Activated naive CD4-positive, alpha-beta T cell treated with anti-CD3 and anti-CD28 coated beads for 36 hours (primary cell): Measurements from ENCODE around the gene BIN1. TPM values are rescaled to one million over a fixed set of nuclear protein-coding genes. Genes with fewer than 3 reads are reported as not detected.

ENCODE experiments used
- CTCF ChIA-PET: fragments of 350-600 bp; sonication (Branson Sonifier 250); formaldehyde crosslinking; loops from one replicate; lab custom pipeline; 2021; ENCODE audit warnings: antibody characterized with exemption; lab: Charles Lee
- DNase-seq: peaks from one replicate; pipeline ENCODE4 v3.0.0-alpha.2; 2020
- H3K27ac Mint-ChIP-seq: one replicate; pipeline ENCODE4 v1.8.0; 2021; ENCODE audit warnings: mild to moderate bottlenecking, mixed read lengths
- H3K27me3 Mint-ChIP-seq: one replicate; pipeline ENCODE4 v1.8.0; 2021; ENCODE audit warnings: low read depth, mixed read lengths
- H3K36me3 Mint-ChIP-seq: one replicate; pipeline ENCODE4 v1.8.0; 2021; ENCODE audit warnings: low read depth, mixed read lengths
- H3K4me1 Mint-ChIP-seq: one replicate; pipeline ENCODE4 v1.8.0; 2021; ENCODE audit warnings: low read depth, mixed read lengths
- H3K4me3 Mint-ChIP-seq: one replicate; pipeline ENCODE4 v1.8.0; 2021; ENCODE audit warnings: mild to moderate bottlenecking, moderate library complexity, mixed read lengths
- H3K9me3 Mint-ChIP-seq: one replicate; pipeline ENCODE4 v1.8.0; 2021; ENCODE audit warnings: mixed read lengths
- intact Hi-C: fragments of 100-400 bp; cut with micrococcal nuclease; formaldehyde crosslinking; loops from one replicate; pipeline ENCODE4 v1.15.1; 2023
- total RNA-seq, 2 experiments: library from RNA; stranded (reverse); gene quantifications; one replicate each; pipeline ENCODE4 v1.2.3, GENCODE V29; 2021

BIN1 gene
- total RNA-seq, 2 experiments from 2014 or later, result 50.4 to 51.1 TPM

DNA sequence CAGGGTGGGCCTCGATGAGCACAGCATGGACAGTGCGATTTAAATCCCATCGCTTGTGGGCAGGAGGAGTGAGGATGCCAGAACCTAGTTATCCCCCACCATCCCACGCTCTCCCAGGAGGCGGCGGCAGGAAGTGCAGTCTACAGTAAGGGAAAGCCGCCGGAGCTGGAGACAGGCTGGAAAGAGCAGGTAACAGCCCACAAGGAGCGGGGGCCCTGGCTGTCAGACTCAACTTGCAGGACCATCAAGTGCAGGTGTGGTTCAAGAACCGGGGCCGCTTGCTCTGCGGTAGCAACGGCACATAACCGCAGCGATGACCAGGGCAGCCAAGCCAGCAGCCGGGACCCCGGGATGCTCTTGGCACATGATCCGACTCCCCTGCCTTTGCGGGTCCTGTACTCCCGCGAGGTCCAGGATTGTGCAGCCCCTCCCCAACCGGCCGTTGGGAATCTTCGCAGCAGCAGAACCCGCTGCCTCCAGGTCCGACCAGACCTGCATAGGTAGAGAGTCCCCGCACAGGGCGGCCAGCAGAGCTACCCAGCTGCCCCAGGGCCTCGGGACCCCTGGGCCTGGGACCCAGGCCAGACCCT, 82.1 kb downstream of the BIN1 start:
- Mint-ChIP-seq H3K4me1 (peaks cover 3% of the 10 kb centered on the region), H3K9me3 (no peaks in the 10 kb centered on the region), H3K27me3 (no peaks in the 10 kb centered on the region), H3K36me3 (no peaks in the 10 kb centered on the region), H3K4me3 (peak overlapping the region; percentile 53), H3K27ac (no peak overlapping the region)
- no peak for DNase-seq
- CTCF ChIA-PET, result no interaction called here
- intact Hi-C loops, result loop anchor here (5.0 kb wide), 1 partner anchor 48 kb away; no protein-coding TSS in a partner anchor

GRCh38 chr2:127023504-127023903, 83.5 kb downstream of the BIN1 start:
- H3K27me3 Mint-ChIP-seq, result no peaks in the 10 kb centered on the region
- intact Hi-C loops, result no loop called here
- H3K4me3 Mint-ChIP-seq, result no peak overlapping the region
- no peaks in the 10 kb centered on the region for H3K36me3 Mint-ChIP-seq
- no peaks in the 10 kb centered on the region for H3K9me3 Mint-ChIP-seq
- DNase-seq, result no peak
- CTCF ChIA-PET, result no interaction called here
- no peak overlapping the region for H3K27ac Mint-ChIP-seq
- H3K4me1 Mint-ChIP-seq, result peaks cover 3% of the 10 kb centered on the region

- Mint-ChIP-seq H3K27ac (no peak overlapping the region), H3K36me3 (no peaks in the 10 kb centered on the region), H3K9me3 (no peaks in the 10 kb centered on the region), H3K4me3 (no peak overlapping the region), H3K27me3 (no peaks in the 10 kb centered on the region), H3K4me1 (peaks cover 3% of the 10 kb centered on the region)
- DNase-seq, result no peak
- CTCF ChIA-PET, result no interaction called here
- intact Hi-C loops, result no loop called here
Observed at GRCh38 chr2:127022817-127023216, 84.1 kb downstream of the BIN1 start.

GRCh38 chr2:127020536-127020935, 86.4 kb downstream of the BIN1 start:
- intact Hi-C loops, result no loop called here
- H3K4me1 Mint-ChIP-seq, result peaks cover 3% of the 10 kb centered on the region

DNA sequence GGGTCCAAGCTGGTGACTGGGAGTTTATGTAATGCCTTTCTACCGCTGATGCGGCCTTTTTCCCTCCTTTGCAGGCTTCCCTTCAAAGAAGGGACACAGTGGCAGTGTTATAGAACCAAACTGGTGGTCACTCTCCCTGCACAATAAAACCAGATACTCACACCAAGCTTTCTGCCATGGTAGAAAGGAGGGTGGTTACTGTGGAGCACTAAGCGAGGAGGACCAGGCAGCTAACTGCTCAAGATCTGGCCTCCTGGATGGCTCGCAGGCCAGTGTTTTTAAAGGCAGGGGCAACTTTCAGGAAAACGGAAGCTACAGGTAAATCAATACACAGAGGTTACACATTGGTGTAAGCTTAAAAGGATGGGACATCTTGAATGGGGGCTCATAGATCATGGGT, 89.4 kb downstream of the BIN1 start:
- Mint-ChIP-seq H3K27me3 (peaks cover 10% of the 10 kb centered on the region), H3K4me3 (no peak overlapping the region), H3K27ac (no peak overlapping the region), H3K36me3 (no peaks in the 10 kb centered on the region), H3K4me1 (no peaks in the 10 kb centered on the region), H3K9me3 (no peaks in the 10 kb centered on the region)
- intact Hi-C loops, result no loop called here
- CTCF ChIA-PET, result interaction anchor here (0.7 kb wide), 1 partner anchor 68 kb away, joined by 3 read pairs; no protein-coding TSS in a partner anchor
- no peak for DNase-seq

More at GRCh38 chr2:127020536-127020935, 86.4 kb downstream of the BIN1 start:
- no peaks in the 10 kb centered on the region for H3K36me3 Mint-ChIP-seq
- no peaks in the 10 kb centered on the region for H3K9me3 Mint-ChIP-seq
- DNase-seq, result no peak
- no peaks in the 10 kb centered on the region for H3K27me3 Mint-ChIP-seq
- no peak overlapping the region for H3K27ac Mint-ChIP-seq
- CTCF ChIA-PET, result interaction anchor here (1.5 kb wide), 1 partner anchor 48 kb away, joined by 4 read pairs; no protein-coding TSS in a partner anchor
- no peak overlapping the region for H3K4me3 Mint-ChIP-seq

- no peak overlapping the region for H3K4me3 Mint-ChIP-seq
- H3K36me3 Mint-ChIP-seq, result no peaks in the 10 kb centered on the region
- intact Hi-C loops, result no loop called here
- CTCF ChIA-PET, result interaction anchor here (1.0 kb wide), 1 partner anchor 11 kb away, joined by 3 read pairs; no protein-coding TSS in a partner anchor
- peaks cover 10% of the 10 kb centered on the region for H3K27me3 Mint-ChIP-seq
- no peaks in the 10 kb centered on the region for H3K9me3 Mint-ChIP-seq
- DNase-seq, result no peak
- no peaks in the 10 kb centered on the region for H3K4me1 Mint-ChIP-seq
- no peak overlapping the region for H3K27ac Mint-ChIP-seq
Observed at GRCh38 chr2:127016329-127016728, 90.6 kb downstream of the BIN1 start.

- no peak for DNase-seq
- no peaks in the 10 kb centered on the region for H3K36me3 Mint-ChIP-seq
- H3K27ac Mint-ChIP-seq, result no peak overlapping the region
- CTCF ChIA-PET, result interaction anchor here (0.5 to 1.0 kb wide), 2 partner anchors 10 to 12 kb away, joined by 3 to 4 read pairs; no protein-coding TSS in a partner anchor
- H3K9me3 Mint-ChIP-seq, result no peaks in the 10 kb centered on the region
- H3K27me3 Mint-ChIP-seq, result peaks cover 13% of the 10 kb centered on the region
- no peaks in the 10 kb centered on the region for H3K4me1 Mint-ChIP-seq
- intact Hi-C loops, result no loop called here
- no peak overlapping the region for H3K4me3 Mint-ChIP-seq
Observed at GRCh38 chr2:127015106-127015910, 91.6 kb downstream of the BIN1 start.

- no peaks in the 10 kb centered on the region for H3K4me1 Mint-ChIP-seq
- H3K4me3 Mint-ChIP-seq, result no peak overlapping the region
- H3K27me3 Mint-ChIP-seq, result peaks cover 13% of the 10 kb centered on the region
- intact Hi-C loops, result no loop called here
- no peak for DNase-seq
- CTCF ChIA-PET, result interaction anchor here (0.5 kb wide), 1 partner anchor 12 kb away, joined by 4 read pairs; no protein-coding TSS in a partner anchor
- H3K27ac Mint-ChIP-seq, result no peak overlapping the region
- H3K9me3 Mint-ChIP-seq, result no peaks in the 10 kb centered on the region
- H3K36me3 Mint-ChIP-seq, result no peaks in the 10 kb centered on the region
Observed at GRCh38 chr2:127014630-127015029, 92.3 kb downstream of the BIN1 start.

DNA sequence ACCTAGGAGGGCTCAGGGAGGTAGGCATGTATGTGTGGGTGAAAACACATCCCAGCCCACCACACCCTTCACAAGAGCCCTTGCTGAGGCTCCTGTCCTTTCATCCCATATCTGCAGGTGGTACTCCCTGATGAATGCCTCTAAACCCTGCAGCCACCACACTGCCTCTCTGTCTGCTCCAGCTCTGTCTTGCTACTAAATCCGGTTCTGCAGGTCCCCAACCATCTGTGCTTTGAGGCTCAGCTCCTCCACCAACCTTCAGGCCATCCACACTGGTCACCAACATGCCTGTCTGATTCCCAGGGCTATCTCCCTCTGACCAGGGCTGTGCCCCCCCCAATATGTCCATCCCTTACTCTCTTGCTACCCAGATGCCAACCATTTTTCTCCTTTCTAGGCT, 92.7 kb downstream of the BIN1 start:
- Mint-ChIP-seq H3K27ac (no peak overlapping the region), H3K9me3 (no peaks in the 10 kb centered on the region), H3K4me1 (no peaks in the 10 kb centered on the region), H3K4me3 (no peak overlapping the region), H3K27me3 (peaks cover 13% of the 10 kb centered on the region), H3K36me3 (no peaks in the 10 kb centered on the region)
- CTCF ChIA-PET, result no interaction called here
- intact Hi-C loops, result no loop called here
- DNase-seq, result no peak

GRCh38 chr2:127012868-127013267, 94.1 kb downstream of the BIN1 start:
- CTCF ChIA-PET, result no interaction called here
- Mint-ChIP-seq H3K27ac (no peak overlapping the region), H3K9me3 (no peaks in the 10 kb centered on the region), H3K4me1 (no peaks in the 10 kb centered on the region), H3K27me3 (peaks cover 13% of the 10 kb centered on the region), H3K4me3 (no peak overlapping the region), H3K36me3 (no peaks in the 10 kb centered on the region)
- DNase-seq, result no peak
- intact Hi-C loops, result no loop called here

DNA sequence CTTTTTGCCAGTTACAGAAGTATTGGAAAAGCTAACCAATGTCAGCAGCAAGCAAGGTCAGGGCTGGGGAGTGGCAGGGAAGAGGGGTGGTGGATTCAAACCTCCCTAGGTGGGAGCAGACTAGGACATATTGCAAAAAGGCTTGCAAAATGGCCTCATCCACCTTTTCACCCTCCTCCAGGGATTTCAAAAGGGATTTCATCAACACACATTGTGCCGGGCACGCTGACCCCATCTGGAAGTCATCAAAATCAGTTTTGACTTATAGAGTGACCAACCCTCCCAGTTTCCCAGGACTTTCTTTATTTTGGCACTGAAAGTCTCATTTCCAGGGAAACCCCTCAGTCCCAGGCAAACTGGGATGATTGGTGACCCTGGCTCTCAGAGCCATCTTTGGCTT, 94.7 kb downstream of the BIN1 start:
- H3K9me3 Mint-ChIP-seq, result no peaks in the 10 kb centered on the region
- intact Hi-C loops, result no loop called here

DNA sequence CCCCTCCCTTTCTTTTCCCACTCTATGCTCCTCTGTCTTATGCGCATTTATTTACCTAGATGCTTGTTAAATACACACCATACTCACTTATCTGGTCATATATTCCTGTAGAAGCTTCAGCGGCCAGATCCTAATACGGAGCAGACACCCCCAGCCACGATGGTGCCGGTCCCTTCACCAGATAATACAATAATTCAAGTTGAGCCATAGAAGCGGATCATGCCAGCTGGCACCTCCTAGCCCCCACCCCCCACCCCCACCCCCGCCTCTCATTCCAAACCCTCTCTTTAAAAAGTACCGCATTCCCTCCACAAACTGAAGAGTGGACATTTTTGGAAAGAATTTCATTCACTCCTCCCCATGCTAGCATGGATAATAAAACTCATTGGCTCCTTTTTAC, 95.2 kb downstream of the BIN1 start:
- Mint-ChIP-seq H3K9me3 (no peaks in the 10 kb centered on the region), H3K36me3 (no peaks in the 10 kb centered on the region)

More for the DNA sequence above, 94.7 kb downstream of the BIN1 start:
- no peak for DNase-seq
- Mint-ChIP-seq H3K36me3 (no peaks in the 10 kb centered on the region), H3K27me3 (peaks cover 13% of the 10 kb centered on the region), H3K4me1 (no peaks in the 10 kb centered on the region), H3K4me3 (no peak overlapping the region), H3K27ac (no peak overlapping the region)
- CTCF ChIA-PET, result no interaction called here

More for the DNA sequence above, 95.2 kb downstream of the BIN1 start:
- no peak for DNase-seq
- Mint-ChIP-seq H3K4me3 (no peak overlapping the region), H3K27me3 (peaks cover 13% of the 10 kb centered on the region), H3K4me1 (no peaks in the 10 kb centered on the region), H3K27ac (no peak overlapping the region)
- CTCF ChIA-PET, result no interaction called here
- intact Hi-C loops, result no loop called here
